Measurements from ENCODE around the gene CAMK1D. TPM values are rescaled to one million over a fixed set of nuclear protein-coding genes. Genes with fewer than 3 reads are reported as not detected.

Gene CAMK1D
- total RNA-seq, 1 donor from 2014 or later = 12.8 TPM

GRCh38 chr10:12614177-12614995 lies 265.0 kb downstream of the CAMK1D start:
- DNase-seq (ENCODE audit: extremely low spot score in 2 of 2) = no peak
- intact Hi-C loops (cut with DNase I) = no loop called here
- H3K27ac ChIP-seq = no peak overlapping the region
- H3K36me3 ChIP-seq = no peaks in the 10 kb centered on the region
- no peaks in the 10 kb centered on the region for H3K27me3 ChIP-seq
- no peak overlapping the region for H3K4me3 ChIP-seq
- TF ChIP-seq, protein P1, sequence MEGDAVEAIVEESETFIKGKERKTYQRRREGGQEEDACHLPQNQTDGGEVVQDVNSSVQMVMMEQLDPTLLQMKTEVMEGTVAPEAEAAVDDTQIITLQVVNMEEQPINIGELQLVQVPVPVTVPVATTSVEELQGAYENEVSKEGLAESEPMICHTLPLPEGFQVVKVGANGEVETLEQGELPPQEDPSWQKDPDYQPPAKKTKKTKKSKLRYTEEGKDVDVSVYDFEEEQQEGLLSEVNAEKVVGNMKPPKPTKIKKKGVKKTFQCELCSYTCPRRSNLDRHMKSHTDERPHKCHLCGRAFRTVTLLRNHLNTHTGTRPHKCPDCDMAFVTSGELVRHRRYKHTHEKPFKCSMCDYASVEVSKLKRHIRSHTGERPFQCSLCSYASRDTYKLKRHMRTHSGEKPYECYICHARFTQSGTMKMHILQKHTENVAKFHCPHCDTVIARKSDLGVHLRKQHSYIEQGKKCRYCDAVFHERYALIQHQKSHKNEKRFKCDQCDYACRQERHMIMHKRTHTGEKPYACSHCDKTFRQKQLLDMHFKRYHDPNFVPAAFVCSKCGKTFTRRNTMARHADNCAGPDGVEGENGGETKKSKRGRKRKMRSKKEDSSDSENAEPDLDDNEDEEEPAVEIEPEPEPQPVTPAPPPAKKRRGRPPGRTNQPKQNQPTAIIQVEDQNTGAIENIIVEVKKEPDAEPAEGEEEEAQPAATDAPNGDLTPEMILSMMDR (IDR thresholded peaks at IDR 0.05) = no peak
- TF ChIP-seq POLR2AphosphoS5 (IDR thresholded peaks at IDR 0.05; ENCODE audit: insufficient read depth in 1 of 2, low read depth in 1 of 2) (no peak), POLR2A (IDR thresholded peaks at IDR 0.05) (no peak)
- no peaks in the 10 kb centered on the region for H3K9me3 ChIP-seq
- no peaks in the 10 kb centered on the region for H3K4me1 ChIP-seq

- TF ChIP-seq POLR2A (IDR thresholded peaks at IDR 0.05) (no peak), POLR2AphosphoS5 (IDR thresholded peaks at IDR 0.05; ENCODE audit: insufficient read depth in 1 of 2, low read depth in 1 of 2) (no peak)
- TF ChIP-seq, protein P1 (IDR thresholded peaks at IDR 0.05) = no peak
- no peaks in the 10 kb centered on the region for H3K9me3 ChIP-seq
- no peaks in the 10 kb centered on the region for H3K27me3 ChIP-seq
- H3K4me1 ChIP-seq = no peaks in the 10 kb centered on the region
- intact Hi-C loops (cut with DNase I) = no loop called here
- no peaks in the 10 kb centered on the region for H3K36me3 ChIP-seq
- H3K27ac ChIP-seq = no peak overlapping the region
- H3K4me3 ChIP-seq = no peak overlapping the region
- no peak for DNase-seq (ENCODE audit: extremely low spot score in 2 of 2)
Measured at GRCh38 chr10:12615296-12616220, 266.2 kb downstream of the CAMK1D start.

- no peak for TF ChIP-seq POLR2A (IDR thresholded peaks at IDR 0.05)
- no peak for TF ChIP-seq POLR2AphosphoS5 (IDR thresholded peaks at IDR 0.05; ENCODE audit: insufficient read depth in 1 of 2, low read depth in 1 of 2)
- TF ChIP-seq, protein P1 (IDR thresholded peaks at IDR 0.05) = no peak
- intact Hi-C loops (cut with DNase I) = no loop called here
Measured at GRCh38 chr10:12617191-12618175, 268.1 kb downstream of the CAMK1D start.

GRCh38 chr10:12622016-12622415 lies 272.7 kb downstream of the CAMK1D start:
- H3K4me3 ChIP-seq = no peak overlapping the region
- TF ChIP-seq POLR2AphosphoS5 (IDR thresholded peaks at IDR 0.05; ENCODE audit: insufficient read depth in 1 of 2, low read depth in 1 of 2) (no peak), POLR2A (IDR thresholded peaks at IDR 0.05) (no peak)
- TF ChIP-seq, protein P1 (IDR thresholded peaks at IDR 0.05) = no peak
- DNase-seq (ENCODE audit: extremely low spot score in 2 of 2) = no peak
- no peak overlapping the region for H3K27ac ChIP-seq
- no peaks in the 10 kb centered on the region for H3K9me3 ChIP-seq
- intact Hi-C loops (cut with DNase I) = no loop called here
- H3K36me3 ChIP-seq = no peaks in the 10 kb centered on the region
- no peaks in the 10 kb centered on the region for H3K4me1 ChIP-seq
- H3K27me3 ChIP-seq = no peaks in the 10 kb centered on the region

More at GRCh38 chr10:12617191-12618175, 268.1 kb downstream of the CAMK1D start:
- no peaks in the 10 kb centered on the region for H3K9me3 ChIP-seq
- H3K27me3 ChIP-seq = no peaks in the 10 kb centered on the region
- H3K36me3 ChIP-seq = no peaks in the 10 kb centered on the region
- no peaks in the 10 kb centered on the region for H3K4me1 ChIP-seq
- no peak for DNase-seq (ENCODE audit: extremely low spot score in 2 of 2)
- no peak overlapping the region for H3K27ac ChIP-seq
- H3K4me3 ChIP-seq = no peak overlapping the region
